Measurements from ENCODE around the gene HSD17B12.

Gene HSD17B12

DNA sequence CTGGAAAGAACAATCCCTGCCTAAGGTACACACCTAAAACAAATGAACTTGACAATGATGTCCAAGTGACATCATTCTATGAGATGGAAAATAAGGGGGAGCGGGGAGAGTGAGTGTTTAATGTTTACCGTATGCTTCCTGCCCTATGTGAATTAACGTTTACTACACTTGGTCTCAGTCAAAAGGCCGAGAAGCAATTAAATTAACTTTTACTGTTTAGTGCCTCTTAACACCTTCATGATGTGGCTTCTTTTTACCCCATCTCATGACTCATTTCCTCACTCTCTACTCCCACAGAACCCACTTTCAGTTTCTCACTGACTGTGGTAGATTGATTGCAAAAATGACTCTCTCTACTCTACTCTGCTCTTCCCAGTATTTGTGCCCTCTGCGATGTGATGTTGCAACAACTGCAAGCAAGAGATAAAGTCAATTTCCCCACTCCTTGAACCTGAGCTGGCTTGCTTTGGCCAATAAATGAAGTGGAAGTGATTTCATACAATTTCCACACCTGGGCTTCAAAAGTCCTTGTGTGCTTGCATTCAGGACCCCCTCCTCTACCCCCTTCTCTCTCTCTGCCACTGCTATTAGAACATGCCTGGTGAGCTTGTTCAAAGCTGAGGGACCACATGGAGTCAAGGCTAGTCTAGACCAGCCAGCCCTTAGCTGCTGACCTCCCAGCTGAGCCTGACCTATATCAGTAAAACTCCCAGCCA is 188.5 kb downstream of the HSD17B12 start:
- peak; percentile 74 for DNase-seq (ENCODE audit: low spot score)
- in situ Hi-C loops (cut with MboI; ENCODE audit: low pct_unique_long_range_greater_than_20kb, low sequenced_read_pairs, unreplicated experiment), result loop anchor here (25.0 kb wide), 1 partner anchor 257 kb away; no protein-coding TSS in a partner anchor
- TF ChIP-seq, protein P1, sequence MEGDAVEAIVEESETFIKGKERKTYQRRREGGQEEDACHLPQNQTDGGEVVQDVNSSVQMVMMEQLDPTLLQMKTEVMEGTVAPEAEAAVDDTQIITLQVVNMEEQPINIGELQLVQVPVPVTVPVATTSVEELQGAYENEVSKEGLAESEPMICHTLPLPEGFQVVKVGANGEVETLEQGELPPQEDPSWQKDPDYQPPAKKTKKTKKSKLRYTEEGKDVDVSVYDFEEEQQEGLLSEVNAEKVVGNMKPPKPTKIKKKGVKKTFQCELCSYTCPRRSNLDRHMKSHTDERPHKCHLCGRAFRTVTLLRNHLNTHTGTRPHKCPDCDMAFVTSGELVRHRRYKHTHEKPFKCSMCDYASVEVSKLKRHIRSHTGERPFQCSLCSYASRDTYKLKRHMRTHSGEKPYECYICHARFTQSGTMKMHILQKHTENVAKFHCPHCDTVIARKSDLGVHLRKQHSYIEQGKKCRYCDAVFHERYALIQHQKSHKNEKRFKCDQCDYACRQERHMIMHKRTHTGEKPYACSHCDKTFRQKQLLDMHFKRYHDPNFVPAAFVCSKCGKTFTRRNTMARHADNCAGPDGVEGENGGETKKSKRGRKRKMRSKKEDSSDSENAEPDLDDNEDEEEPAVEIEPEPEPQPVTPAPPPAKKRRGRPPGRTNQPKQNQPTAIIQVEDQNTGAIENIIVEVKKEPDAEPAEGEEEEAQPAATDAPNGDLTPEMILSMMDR (IDR thresholded peaks at IDR 0.05; ENCODE audit: extremely low read depth, insufficient read depth, missing control alignments), result no peak

DNA sequence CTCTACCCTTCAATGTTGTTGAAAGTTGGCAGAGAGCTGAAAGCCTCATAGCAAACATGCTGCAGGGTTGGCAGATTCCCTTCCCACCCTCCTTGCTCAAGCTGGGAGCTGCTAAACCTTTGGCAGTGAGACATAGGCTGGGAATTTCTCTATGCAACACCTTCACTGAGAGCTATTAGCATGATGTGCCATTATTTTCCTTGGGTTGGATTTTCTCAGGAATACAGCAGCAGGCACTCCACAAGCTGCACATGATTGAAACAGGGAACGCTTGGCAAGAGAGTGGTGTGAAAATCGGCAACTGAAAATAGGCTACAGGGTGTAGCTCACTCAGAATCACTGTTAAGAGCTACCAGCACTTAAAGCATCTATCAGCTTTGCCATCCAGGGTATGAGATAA is 190.5 kb downstream of the HSD17B12 start:
- no peak for DNase-seq (ENCODE audit: low spot score)
- TF ChIP-seq, protein P1 (IDR thresholded peaks at IDR 0.05; ENCODE audit: extremely low read depth, insufficient read depth, missing control alignments), result no peak
- in situ Hi-C loops (cut with MboI; ENCODE audit: low pct_unique_long_range_greater_than_20kb, low sequenced_read_pairs, unreplicated experiment), result loop anchor here (25.0 kb wide), 1 partner anchor 259 kb away; no protein-coding TSS in a partner anchor

DNA sequence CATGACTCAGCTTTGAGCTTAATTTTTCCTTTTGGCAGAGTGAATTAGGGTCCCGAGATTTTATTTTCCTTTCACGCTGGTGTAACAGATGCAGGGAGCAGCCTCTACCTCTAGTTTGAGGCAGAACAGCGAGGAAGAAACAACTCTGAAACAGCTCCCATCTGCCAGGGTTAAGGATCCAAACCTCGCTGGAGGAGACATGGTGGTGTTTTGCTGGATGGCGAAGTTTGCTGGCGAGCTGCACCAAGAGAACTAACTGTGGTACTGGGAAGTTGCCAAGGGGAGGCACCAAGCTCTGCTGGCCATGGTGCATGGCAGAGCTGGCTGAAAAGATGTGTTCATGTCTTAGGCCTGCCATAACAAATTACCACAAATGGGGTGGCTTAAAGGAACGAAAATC is 192.5 kb downstream of the HSD17B12 start:
- in situ Hi-C loops (cut with MboI; ENCODE audit: low pct_unique_long_range_greater_than_20kb, low sequenced_read_pairs, unreplicated experiment), result loop anchor here (25.0 kb wide), 1 partner anchor 261 kb away; no protein-coding TSS in a partner anchor
- no peak for DNase-seq (ENCODE audit: low spot score)
- TF ChIP-seq, protein P1 (IDR thresholded peaks at IDR 0.05; ENCODE audit: extremely low read depth, insufficient read depth, missing control alignments), result no peak

DNA sequence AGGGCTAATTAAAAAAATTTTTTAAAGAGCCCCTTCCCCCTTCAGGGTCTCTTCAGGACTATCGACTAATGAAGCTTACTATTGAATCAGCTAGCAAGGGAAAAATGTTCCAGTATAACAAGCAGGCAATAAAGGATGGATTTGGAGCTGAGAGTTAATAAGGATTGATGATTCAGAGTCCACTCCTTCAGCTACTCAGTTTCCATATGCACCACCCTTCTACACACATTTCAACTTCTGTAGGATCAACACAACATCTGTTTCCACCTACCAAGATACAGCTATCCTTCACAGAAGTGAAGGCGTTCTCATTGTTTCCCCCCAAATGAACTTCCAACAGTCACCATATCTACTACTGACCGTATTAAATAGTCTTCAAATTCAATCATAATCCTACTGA is 193.5 kb downstream of the HSD17B12 start:
- in situ Hi-C loops (cut with MboI; ENCODE audit: low pct_unique_long_range_greater_than_20kb, low sequenced_read_pairs, unreplicated experiment), result loop anchor here (25.0 kb wide), 1 partner anchor 262 kb away; no protein-coding TSS in a partner anchor
- TF ChIP-seq, protein P1 (IDR thresholded peaks at IDR 0.05; ENCODE audit: extremely low read depth, insufficient read depth, missing control alignments), result no peak
- DNase-seq (ENCODE audit: low spot score), result no peak

DNA sequence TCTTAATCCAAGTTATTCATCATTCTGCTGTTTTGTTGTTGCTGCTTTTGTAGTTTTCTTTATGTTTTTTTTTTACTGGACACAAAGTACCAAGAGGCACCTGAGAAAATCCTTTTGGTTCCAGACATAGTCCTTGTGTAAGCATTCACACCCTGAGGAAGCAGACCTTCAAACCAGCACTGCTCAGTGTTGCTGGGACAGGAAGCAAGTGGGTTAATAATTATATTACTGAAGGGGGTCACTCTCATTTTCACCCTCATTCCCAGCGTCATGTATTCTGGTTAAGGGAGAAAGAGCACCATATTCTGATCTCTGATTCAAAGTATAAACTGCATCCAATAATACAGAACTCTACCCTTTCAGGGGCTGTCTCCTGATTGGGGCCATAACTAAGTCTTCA is 194.2 kb downstream of the HSD17B12 start:
- in situ Hi-C loops (cut with MboI; ENCODE audit: low pct_unique_long_range_greater_than_20kb, low sequenced_read_pairs, unreplicated experiment), result loop anchor here (25.0 kb wide), 1 partner anchor 262 kb away; no protein-coding TSS in a partner anchor
- TF ChIP-seq, protein P1 (IDR thresholded peaks at IDR 0.05; ENCODE audit: extremely low read depth, insufficient read depth, missing control alignments), result no peak

DNA sequence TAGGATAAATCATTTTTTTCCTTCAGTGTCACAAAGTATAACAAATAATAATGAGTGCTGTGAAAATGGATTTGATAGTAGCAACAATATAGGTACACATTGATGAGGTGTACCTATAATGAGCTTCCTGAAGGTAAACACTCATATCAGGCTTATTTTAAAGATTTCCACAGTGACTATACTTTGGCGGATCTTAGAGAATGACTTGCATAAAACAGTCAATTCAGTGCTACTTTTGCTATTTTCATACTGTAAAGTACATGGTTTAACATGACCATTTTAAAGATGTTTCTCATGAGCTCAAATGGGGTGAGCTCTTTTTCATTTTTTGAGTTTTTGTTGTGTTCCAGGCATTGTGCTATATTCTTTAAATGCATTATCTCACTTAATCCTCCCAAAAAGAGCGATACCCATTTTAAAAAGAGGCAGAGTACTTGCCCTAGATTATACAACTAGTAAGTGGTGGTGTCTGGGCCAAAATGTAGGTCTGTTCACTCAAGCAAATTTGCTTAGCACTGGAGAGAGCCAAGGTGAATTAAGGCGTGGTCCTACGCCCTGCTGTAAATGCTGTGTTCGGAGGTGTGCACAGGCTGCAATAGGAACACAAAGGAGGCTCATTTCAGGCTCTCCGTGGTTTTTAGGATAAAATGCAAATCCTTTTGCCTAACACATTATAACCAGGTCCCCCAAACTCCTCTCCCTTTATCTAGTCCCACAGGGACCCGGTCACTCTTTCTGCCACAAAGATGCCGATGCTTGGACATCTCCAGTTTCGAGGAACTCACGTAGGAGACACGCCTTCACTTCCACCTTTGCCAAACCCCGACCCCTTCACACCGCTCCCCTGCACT is 199.5 kb downstream of the HSD17B12 start:
- DNase-seq (ENCODE audit: low spot score), result no peak
- in situ Hi-C loops (cut with MboI; ENCODE audit: low pct_unique_long_range_greater_than_20kb, low sequenced_read_pairs, unreplicated experiment), result loop anchor here (10.0 kb wide), 1 partner anchor 155 kb away; no protein-coding TSS in a partner anchor
- TF ChIP-seq, protein P1 (IDR thresholded peaks at IDR 0.05; ENCODE audit: extremely low read depth, insufficient read depth, missing control alignments), result no peak

More for the DNA sequence above, 194.2 kb downstream of the HSD17B12 start:
- DNase-seq (ENCODE audit: low spot score), result no peak
